Esophagus mucosa (tissue), 1 donor: ENCODE measurements around the gene COBLL1. TPM values are rescaled to one million over a fixed set of nuclear protein-coding genes. Genes with fewer than 3 reads are reported as not detected.

ENCODE experiments used
- ATAC-seq: fragments of 200-7000 bp; cut with Tn5 transposase; one replicate; pipeline ENCODE4 v1.9.1; 2020
- total RNA-seq: library from RNA; stranded (reverse); gene quantifications from one replicate; pipeline ENCODE4 v1.2.4, GENCODE V29; 2023
- donor health status: DM: yes; HTN: yes; CAD: no.

COBLL1 gene
- total RNA-seq, 1 donor from 2014 or later, result 92.0 TPM

- ATAC-seq, result no peak
Measured at GRCh38 chr2:164671664-164672396, 169.8 kb downstream of the COBLL1 start.

- no peak for ATAC-seq
Measured at GRCh38 chr2:164669291-164669690, 172.3 kb downstream of the COBLL1 start.

- no peak for ATAC-seq
Measured at GRCh38 chr2:164667566-164667965, 174.1 kb downstream of the COBLL1 start.

- ATAC-seq, result no peak
Measured at GRCh38 chr2:164664070-164664469, 177.6 kb downstream of the COBLL1 start.

- ATAC-seq, result no peak
Measured at GRCh38 chr2:164662868-164663631, 178.6 kb downstream of the COBLL1 start.

- no peak for ATAC-seq
Measured at GRCh38 chr2:164662066-164662465, 179.6 kb downstream of the COBLL1 start.

- ATAC-seq, result no peak
Measured at GRCh38 chr2:164661349-164661748, 180.3 kb downstream of the COBLL1 start.

- ATAC-seq, result peak; percentile 95
Measured at GRCh38 chr2:164657129-164657528, 184.5 kb downstream of the COBLL1 start.

GRCh38 chr2:164655750-164656149, 185.9 kb downstream of the COBLL1 start:
- ATAC-seq, result no peak

GRCh38 chr2:164655336-164655735, 186.3 kb downstream of the COBLL1 start:
- ATAC-seq, result peak; percentile 63

GRCh38 chr2:164651361-164651760, 190.3 kb downstream of the COBLL1 start:
- ATAC-seq, result no peak

GRCh38 chr2:164644036-164644700, 197.5 kb downstream of the COBLL1 start:
- no peak for ATAC-seq

- no peak for ATAC-seq
Measured at GRCh38 chr2:164642946-164643555, 198.6 kb downstream of the COBLL1 start.

GRCh38 chr2:164642268-164642667, 199.4 kb downstream of the COBLL1 start:
- no peak for ATAC-seq

Other genes starting within 250 kb of the COBLL1 start
- gene GRB14, start 220.3 kb downstream of the COBLL1 start, total RNA-seq, result 0.36 TPM
- gene SLC38A11, start 113.7 kb upstream of the COBLL1 start, total RNA-seq, result 0.48 TPM